Skeletal muscle satellite cell (primary cell): ENCODE results near the gene MCCC2. TPM values are rescaled to one million over a fixed set of nuclear protein-coding genes. Genes with fewer than 3 reads are reported as not detected.

Experiments
- H3K27me3 ChIP-seq: 2 replicates; pipeline ENCODE4 v1.7.0; 2013; ENCODE audit warnings: low read length; ENCODE audit not compliant: control insufficient read depth, insufficient read depth
- H3K36me3 ChIP-seq: 2 replicates; pipeline ENCODE4 v1.7.0; 2013; ENCODE audit warnings: mild to moderate bottlenecking, control low read depth, low read length; ENCODE audit not compliant: insufficient read depth
- H3K4me1 ChIP-seq: 2 replicates; pipeline ENCODE4 v1.7.0; 2013; ENCODE audit warnings: low read length; ENCODE audit not compliant: control insufficient read depth, insufficient read depth
- H3K4me2 ChIP-seq: 2 replicates; pipeline ENCODE4 v1.7.0; 2013; ENCODE audit warnings: mild to moderate bottlenecking, low read length
- H3K4me3 ChIP-seq: 2 replicates; pipeline ENCODE4 v1.7.0; 2013; ENCODE audit warnings: low read length
- H3K9ac ChIP-seq: 2 replicates; pipeline ENCODE4 v1.7.0; 2013; ENCODE audit warnings: mild to moderate bottlenecking, low read depth, low read length, moderate library complexity
- H3K9me3 ChIP-seq: replicated peaks from 2 replicates; pipeline ENCODE4 v1.7.0; 2013; ENCODE audit warnings: mild to moderate bottlenecking, control low read depth, low read length
- small RNA-seq: library from RNA; depleted of rRNA; stranded (forward); fragments of <200 nt; gene quantifications from one replicate; pipeline ENCODE3, GENCODE V24; 2012

MCCC2 gene

DNA sequence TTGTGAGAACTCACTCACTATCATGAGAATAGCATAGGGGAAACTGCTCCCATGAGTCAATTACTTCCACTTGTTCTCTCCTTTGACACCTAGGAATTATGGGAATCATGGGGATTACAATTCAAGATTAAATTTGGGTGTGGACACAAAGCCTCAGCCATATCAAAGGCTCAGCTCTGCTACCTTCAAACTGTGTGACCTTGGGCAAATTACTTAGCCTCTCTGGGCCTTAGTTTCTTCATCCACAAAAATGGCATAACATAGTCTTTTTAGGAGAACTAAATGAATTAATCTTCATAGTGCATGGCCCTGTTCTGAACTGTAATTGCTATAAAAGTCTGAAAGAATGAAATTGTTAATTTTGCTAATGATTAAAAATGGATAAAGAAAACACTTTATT, 113.7 kb downstream of the MCCC2 start:
- H3K4me2 ChIP-seq = no peak overlapping the region
- no peak overlapping the region for H3K9ac ChIP-seq
- no peak overlapping the region for H3K4me3 ChIP-seq
- no peaks in the 10 kb centered on the region for H3K9me3 ChIP-seq
- no peaks in the 10 kb centered on the region for H3K36me3 ChIP-seq
- no peaks in the 10 kb centered on the region for H3K4me1 ChIP-seq
- peaks cover 55% of the 10 kb centered on the region for H3K27me3 ChIP-seq

DNA sequence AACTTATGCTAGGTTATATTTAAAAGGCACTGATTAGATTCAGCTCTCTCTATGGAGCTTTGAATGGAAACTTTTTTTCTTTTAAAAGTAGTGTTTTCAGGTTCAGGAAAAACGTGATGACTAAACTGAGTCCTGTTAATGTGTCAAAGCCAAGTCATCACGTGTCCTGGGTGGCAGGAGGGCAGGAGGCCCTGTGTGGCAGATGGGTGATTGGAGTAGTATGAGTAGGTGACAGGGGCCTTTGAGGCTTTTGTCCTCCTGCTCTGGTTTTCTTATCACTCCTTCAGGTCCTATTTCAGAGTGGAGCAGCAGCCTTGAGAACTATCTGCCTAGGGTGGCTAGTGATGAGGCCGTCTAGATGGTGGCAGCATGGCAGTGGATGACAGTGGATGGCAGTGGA, 114.3 kb downstream of the MCCC2 start:
- peaks cover 60% of the 10 kb centered on the region for H3K27me3 ChIP-seq
- no peak overlapping the region for H3K9ac ChIP-seq
- no peak overlapping the region for H3K4me2 ChIP-seq
- no peaks in the 10 kb centered on the region for H3K4me1 ChIP-seq
- H3K4me3 ChIP-seq = no peak overlapping the region
- no peaks in the 10 kb centered on the region for H3K36me3 ChIP-seq
- no peaks in the 10 kb centered on the region for H3K9me3 ChIP-seq

DNA sequence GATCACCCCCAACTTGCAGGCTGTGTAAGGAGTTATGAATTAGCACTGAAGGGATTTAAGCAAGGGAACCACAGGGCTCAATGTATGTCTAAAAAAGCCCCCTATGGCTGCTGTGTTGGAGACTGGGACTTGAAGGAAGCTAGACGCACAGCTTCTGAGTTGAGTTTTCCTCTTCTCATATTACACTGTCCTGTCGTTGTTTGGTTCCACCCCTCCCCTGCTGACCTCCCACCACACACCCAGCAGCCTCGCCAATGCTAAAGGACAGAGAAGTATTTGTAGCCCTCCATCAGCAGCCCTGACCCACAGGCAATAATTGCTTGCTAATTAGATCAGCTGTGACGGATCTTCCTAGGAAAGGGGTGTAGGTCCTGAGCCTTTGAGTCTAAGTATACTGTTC, 116.8 kb downstream of the MCCC2 start:
- H3K27me3 ChIP-seq = peaks cover 72% of the 10 kb centered on the region
- no peak overlapping the region for H3K9ac ChIP-seq
- no peak overlapping the region for H3K4me3 ChIP-seq
- H3K36me3 ChIP-seq = no peaks in the 10 kb centered on the region
- no peaks in the 10 kb centered on the region for H3K4me1 ChIP-seq
- H3K9me3 ChIP-seq = no peaks in the 10 kb centered on the region
- no peak overlapping the region for H3K4me2 ChIP-seq

DNA sequence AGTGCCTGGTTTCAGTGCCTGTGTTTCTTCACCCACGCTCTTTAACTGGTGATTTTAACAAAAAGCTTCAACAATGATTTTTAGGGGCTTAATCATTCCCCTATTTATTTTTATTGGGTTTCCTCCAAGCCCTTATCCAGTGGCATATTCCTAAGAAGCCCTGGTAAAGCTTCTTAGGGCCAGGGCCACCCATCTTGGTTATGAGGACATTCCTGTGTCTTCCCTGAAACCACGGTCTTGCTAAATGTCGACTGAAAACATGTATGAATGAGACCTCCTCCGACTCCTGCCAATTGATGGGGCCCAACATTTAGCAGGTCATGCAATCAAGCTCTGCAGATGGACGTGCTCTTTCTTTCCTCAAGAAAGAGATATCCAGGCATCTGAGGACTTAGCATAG, 118.3 kb downstream of the MCCC2 start:
- Histone ChIP-seq H3K9ac (no peak overlapping the region), H3K4me1 (no peaks in the 10 kb centered on the region), H3K4me3 (no peak overlapping the region), H3K27me3 (peaks cover 77% of the 10 kb centered on the region), H3K9me3 (no peaks in the 10 kb centered on the region), H3K36me3 (no peaks in the 10 kb centered on the region), H3K4me2 (no peak overlapping the region)

DNA sequence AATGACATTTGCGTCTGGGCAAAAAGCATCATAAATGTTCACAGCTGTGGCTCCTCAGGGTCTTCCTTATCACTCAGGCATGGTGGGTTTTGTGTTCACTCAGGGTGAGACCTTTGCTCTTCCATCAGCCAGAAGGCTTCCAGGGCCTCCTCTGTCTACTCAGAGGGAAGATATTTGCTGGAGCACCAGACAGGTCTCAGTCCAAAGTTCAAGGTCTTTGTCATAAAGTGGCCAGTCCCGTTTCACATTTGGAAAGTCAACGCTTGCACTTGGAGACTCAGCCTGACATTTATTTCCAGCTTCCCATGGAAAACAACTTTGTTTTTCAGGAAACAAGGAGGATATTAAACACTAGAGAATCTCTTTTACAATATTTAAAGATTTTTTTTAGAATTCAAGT, 119.8 kb downstream of the MCCC2 start:
- Histone ChIP-seq H3K9me3 (no peaks in the 10 kb centered on the region), H3K4me3 (no peak overlapping the region), H3K4me1 (no peaks in the 10 kb centered on the region), H3K4me2 (no peak overlapping the region), H3K36me3 (no peaks in the 10 kb centered on the region), H3K9ac (no peak overlapping the region), H3K27me3 (peaks cover 71% of the 10 kb centered on the region)

Small RNAs within 50 kb of the gene (small RNA-seq; reads per million reads assigned to genes)
- not detected for gene HMGN1P12
